NCI-H526 treated with DMSO at 0.1 percent for 48 hours (cell line): ENCODE results near the gene HEXIM1.

ENCODE experiments used
- DNase-seq: peaks from one replicate; lab custom pipeline; 2025; lab: John Stamatoyannopoulos, UW

The HEXIM1 gene

GRCh38 chr17:45148183-45149036 is at the start of gene HEXIM1:
HEXIM1 (plus strand) TSS chr17:45148475; CDS start chr17:45149191, 716 bp downstream.
- DNase-seq = peak; percentile 99

DNA sequence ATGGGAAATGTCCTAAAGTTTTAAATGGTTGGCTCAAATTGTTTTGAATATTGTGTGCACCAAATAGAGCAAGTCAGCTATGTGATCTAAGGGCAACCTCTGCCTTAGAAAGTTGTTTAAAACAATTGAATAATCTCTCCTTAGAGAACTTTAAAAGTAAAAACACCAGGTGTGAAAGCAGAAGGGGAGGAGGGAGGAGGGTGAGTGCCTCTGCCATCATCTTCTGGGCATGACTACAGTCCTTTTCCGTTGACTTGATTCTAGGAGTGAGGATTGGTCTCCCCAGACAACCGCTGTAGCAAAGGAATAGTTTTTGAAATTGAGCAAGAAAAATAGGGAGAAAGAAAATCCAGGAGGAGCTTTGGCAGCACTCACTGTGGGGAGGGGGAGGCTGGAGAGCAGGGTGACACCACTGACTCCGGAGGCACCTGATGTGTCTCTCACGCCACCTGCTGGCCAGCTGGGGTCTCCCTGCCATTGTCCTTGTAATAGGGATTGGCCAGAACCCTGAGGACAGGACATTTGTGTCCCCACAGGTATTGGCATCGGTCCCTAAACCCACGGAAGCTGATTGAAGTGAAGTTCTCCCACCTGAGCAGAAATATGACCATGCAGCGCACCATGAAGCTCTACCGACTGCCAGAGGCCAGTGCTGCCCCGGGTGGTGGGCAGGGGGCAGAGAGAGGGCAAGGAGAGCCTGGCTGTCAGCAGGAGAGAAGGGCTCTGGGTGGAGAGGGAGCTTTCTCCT is 49.2 kb upstream of the HEXIM1 start:
- DNase-seq = peak; percentile 20

DNA sequence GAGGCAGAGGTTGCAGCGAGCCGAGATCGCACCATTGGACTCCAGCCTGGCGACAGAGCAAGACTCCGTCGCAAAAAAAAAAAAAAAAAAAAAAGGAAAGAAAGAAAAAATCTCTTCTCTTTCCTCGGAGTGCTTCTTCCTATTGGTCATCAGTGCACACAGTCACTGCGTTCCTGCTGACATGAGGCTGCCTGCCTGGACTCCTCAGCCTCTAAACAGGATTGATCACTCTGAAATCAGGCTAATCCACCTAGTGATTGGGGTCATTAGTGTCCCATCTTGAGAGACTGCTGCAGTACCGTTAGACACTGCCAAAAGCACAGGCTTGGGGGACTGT is 46.8 kb upstream of the HEXIM1 start:
- no peak for DNase-seq

DNA sequence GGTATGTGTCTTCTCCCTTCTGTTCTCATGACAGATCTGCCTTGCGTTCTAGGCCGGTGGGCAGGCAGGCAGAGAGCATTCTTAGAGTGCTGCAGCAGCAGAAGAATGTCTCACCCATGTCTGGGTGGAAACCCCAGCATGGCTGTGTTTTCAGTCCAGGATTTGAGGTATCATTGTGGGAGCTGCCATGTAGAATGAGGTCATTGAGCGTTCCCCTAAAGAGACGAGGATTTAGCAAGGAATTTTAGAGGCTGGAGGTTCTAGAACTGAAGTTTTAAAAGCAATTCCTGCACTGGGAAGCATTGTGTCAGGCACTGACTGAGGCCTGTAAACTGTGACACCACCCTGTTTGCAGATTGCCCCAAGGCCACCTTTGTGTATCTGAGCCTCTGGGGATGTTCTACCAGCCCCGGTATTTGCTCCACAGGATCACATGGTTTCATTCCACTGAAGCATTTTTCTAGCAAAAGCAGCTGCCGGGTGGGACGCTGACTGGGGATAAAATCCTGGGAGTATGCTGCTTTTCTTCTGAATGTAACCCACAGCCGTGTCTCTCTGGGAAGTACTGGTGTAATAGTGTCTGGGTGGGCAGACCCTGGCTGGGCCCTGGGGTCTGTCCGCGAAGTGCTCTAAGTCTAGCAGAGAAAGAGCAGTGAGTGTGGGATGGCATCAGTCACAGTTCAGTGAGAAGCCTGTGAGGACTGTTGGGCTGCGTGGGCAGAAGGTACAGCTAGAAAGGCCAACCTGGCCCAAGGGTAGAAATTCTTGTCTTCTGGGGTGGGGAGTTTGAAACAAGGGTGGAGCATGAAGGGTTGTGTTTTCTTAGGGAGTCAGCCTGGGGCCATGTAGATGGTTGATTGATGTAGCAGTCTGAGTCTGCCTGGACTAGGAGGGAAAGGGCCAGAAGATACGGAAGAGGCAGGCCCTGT is 46.1 kb upstream of the HEXIM1 start:
- DNase-seq = no peak

- DNase-seq = no peak
Observed at GRCh38 chr17:45102856-45103255, 45.4 kb upstream of the HEXIM1 start.

- no peak for DNase-seq
Observed at GRCh38 chr17:45103269-45103795, 44.9 kb upstream of the HEXIM1 start.

DNA sequence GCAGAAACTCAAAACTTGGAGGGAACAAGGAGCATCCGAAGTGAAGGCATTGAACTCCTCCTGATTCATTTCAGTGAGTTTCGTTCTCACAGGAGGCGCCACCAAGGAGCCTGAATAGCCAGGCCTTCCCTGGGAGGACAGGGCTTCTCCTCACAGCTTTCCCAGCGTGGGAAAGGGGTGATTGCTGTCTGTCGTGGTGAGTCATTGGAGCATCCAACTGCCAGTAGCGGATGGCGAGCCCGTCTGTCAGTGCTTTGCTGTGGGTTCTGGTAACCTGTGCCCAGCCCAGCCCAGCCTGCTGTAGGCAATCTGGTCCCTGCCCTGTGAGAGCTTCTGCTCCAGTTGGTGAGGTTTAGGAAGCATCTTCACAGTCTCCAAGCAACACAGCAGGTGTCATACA is 44.2 kb upstream of the HEXIM1 start:
- DNase-seq = no peak

DNA sequence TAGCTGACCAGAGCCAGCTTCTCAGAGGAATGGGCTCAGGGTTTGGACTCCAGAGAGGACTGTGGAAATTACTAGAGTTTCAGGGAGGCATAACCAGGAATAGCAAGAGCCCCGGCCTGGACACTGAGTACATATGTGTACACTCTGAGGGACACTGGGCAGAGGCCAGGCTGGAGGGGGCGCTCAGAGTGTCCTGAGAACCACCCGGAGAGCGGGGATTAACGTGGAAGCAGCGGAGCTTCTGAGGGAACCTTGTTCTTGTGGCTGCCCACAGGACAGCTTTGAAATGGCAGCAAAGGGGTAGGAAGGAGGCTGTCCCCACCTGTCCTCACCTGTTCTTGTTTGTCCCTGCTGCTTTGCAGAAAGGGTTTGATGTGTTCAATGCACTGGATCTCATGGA is 43.8 kb upstream of the HEXIM1 start:
- DNase-seq = no peak

- DNase-seq = no peak
Observed at GRCh38 chr17:45104907-45105624, 43.2 kb upstream of the HEXIM1 start.

GRCh38 chr17:45106096-45106495 is 42.2 kb upstream of the HEXIM1 start:
- DNase-seq = no peak

- no peak for DNase-seq
Observed at GRCh38 chr17:45106582-45106981, 41.7 kb upstream of the HEXIM1 start.

DNA sequence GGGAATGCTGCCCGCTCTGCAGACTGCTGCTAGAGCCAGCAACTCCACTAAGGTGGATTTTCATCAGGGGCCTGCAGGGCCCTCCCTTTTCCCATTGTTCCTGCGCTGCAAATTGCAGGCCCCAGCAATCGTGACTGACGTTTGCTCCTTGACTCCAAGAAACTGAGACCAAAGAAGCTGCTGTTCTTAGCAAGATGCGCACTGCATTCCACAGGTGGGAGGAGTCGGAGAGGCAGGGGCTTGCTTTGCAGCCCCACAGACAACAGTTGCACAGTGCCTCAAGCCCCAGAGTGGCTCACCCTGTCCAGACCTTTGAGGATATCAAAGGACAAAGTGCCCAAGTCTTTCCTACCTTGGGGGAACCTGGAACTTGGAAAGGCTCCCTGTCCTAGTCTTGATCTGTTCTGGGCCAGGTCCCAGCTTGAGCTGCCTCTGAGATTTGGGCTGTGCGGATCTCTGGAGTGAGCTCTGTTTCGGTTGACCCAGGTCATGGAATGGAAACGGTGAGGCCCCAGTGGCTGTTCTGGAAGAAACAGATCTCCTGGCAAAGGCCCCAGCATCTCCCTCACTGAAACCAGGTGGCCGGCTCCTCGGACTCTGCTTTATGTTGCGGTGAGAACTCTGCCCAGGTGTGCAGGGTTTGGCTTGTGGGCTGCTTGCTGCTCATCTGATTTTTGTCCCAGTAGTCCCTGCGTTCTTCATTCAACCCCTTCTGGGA is 40.8 kb upstream of the HEXIM1 start:
- DNase-seq = no peak

DNA sequence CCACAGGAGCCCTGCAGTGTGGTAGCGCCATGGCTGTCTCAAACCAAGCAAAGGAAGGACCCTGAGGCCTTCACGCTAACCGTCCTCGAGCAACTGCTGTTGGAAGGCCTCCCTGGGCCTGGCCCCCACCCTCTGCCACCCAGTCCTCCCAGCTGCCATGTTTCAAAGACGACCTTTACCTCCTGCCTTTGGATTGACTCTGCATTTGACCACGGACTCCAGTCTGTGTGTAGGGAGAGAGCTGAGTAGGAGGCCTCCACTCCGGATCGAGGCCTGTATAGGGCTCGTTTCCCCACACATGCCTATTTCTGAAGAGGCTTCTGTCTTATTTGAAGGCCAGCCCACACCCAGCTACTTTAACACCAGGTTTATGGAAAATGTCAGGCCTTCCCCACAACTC is 40.2 kb upstream of the HEXIM1 start:
- DNase-seq = no peak

GRCh38 chr17:45108595-45109521 is 39.4 kb upstream of the HEXIM1 start:
- no peak for DNase-seq

DNA sequence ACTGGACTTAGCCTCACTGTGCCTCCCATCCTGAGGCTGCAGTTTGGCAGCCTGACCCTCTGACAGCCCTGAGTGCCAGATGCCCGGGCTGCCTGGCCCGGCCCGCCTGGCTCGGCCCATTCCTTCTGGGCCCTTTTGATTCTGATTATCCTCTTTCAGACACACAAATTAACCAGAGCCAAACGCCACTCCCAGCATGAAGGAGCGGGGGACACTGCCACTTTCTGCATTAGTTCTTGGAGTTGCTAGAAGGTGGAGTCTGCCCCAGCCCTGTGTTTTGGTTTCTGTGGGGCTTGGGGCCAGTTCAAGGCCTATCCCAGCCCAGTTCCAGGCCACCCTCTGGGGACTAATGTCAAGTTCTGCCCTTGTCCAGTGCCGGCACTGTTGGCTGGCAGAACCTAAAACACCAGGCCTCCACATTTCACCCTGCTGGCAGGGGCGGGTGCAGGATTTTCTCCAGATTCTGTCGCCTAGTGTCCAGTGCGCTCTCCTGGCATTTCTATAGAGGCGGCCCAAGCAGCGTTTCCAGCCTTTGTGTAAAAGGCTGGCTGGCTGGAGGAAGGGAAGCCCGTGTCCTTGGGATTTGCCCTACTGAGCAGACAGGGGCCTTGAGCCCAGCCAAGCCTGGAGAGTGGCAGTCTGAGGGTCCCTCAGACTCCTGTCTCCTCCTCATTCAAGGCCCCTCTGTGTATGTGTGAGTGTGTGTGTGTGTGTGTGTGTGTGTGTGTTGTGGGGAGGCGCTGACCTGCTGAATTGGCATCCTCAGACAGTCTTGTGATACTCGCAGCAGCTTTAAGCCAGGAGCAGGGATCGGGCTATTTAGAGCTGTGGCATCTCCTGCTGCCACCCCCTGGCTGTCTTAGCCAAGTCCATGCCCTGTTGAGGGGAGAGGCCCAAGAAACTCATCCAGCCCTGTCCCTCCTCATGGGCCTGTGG is 37.3 kb upstream of the HEXIM1 start:
- no peak for DNase-seq

GRCh38 chr17:45111850-45112249 is 36.4 kb upstream of the HEXIM1 start:
- DNase-seq = no peak

GRCh38 chr17:45112559-45113423 is 35.5 kb upstream of the HEXIM1 start:
- DNase-seq = no peak

DNA sequence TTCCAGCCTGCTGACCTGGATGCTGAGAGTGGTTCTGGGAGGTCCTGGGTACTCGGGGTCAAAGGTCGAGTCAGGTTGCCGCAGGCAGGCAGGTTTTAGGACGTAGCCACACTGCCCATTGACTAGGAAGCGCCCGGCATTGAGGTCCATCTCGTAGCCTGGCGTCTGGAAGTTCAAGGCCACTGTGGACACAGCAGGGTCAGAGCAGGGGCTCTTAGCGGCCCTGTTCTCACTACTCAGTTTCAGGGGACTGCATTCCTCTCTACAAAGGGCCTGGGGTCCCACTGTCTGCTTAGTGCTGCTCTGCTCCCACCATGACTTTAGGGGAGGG is 34.9 kb upstream of the HEXIM1 start:
- DNase-seq = no peak
